HepG2 (cell line): ENCODE results near the gene TCFL5. TPM values are rescaled to one million over a fixed set of nuclear protein-coding genes. Genes with fewer than 3 reads are reported as not detected.

Experiments
- ATF7 ChIP-seq, 2 experiments: fragments of 450-650 bp in 1 of 2; sonication (generic) in 1 of 2; formaldehyde crosslinking in 1 of 2; IDR thresholded peaks; 2 replicates each; pipeline versions ENCODE4 v1.4.0 to v1.6.1; 2016 to 2020; ENCODE audit warnings: antibody characterized with exemption in 1 of 2, mild to moderate bottlenecking in 1 of 2, missing genetic modification reagents in 1 of 2
- CBX1 ChIP-seq: IDR thresholded peaks from one replicate; pipeline ENCODE4 v1.6.1; 2016; ENCODE audit warnings: antibody characterized with exemption, low read depth
- CTCF ChIP-seq: sonication (generic); formaldehyde crosslinking; IDR thresholded peaks from 2 replicates; pipeline ENCODE4 v1.5.0; 2020; ENCODE audit warnings: mild to moderate bottlenecking, missing genetic modification reagents, moderate library complexity
- ETS1 ChIP-seq: sonication (generic); formaldehyde crosslinking; IDR thresholded peaks from 2 replicates; pipeline ENCODE4 v1.4.0; 2020; ENCODE audit warnings: missing genetic modification reagents
- KDM4B ChIP-seq: sonication (generic); formaldehyde crosslinking; IDR thresholded peaks from 2 replicates; pipeline ENCODE4 v1.4.0; 2020; ENCODE audit warnings: missing genetic modification reagents
- KLF15 ChIP-seq: sonication (generic); formaldehyde crosslinking; IDR thresholded peaks from 2 replicates; pipeline ENCODE4 v1.8.1; 2023; ENCODE audit warnings: borderline replicate concordance, mild to moderate bottlenecking, inconsistent platforms, missing genetic modification reagents, mixed read lengths
- MAZ ChIP-seq, 2 experiments: sonication (generic) in 1 of 2; formaldehyde crosslinking in 1 of 2; IDR thresholded peaks; 2 replicates each; pipeline versions ENCODE4 v1.5.0 to v1.6.1; 2012 to 2020; ENCODE audit warnings: low read depth in 2 of 2, mild to moderate bottlenecking in 2 of 2, borderline replicate concordance in 1 of 2, improper control_type of control experiment in 1 of 2, low read length in 1 of 2, missing genetic modification reagents in 1 of 2, moderate library complexity in 1 of 2
- MED8 ChIP-seq: sonication (generic); formaldehyde crosslinking; IDR thresholded peaks from 2 replicates; pipeline ENCODE4 v1.8.1; 2023; ENCODE audit warnings: mild to moderate bottlenecking, missing genetic modification reagents; ENCODE audit not compliant: insufficient replicate concordance
- NFE2 ChIP-seq: sonication (generic); formaldehyde crosslinking; IDR thresholded peaks from 2 replicates; pipeline ENCODE4 v1.4.0; 2020; ENCODE audit warnings: missing genetic modification reagents
- NFIB ChIP-seq: sonication (generic); formaldehyde crosslinking; IDR thresholded peaks from 2 replicates; pipeline ENCODE4 v1.9.0; 2021; ENCODE audit warnings: missing genetic modification reagents, mild to moderate bottlenecking, borderline replicate concordance
- NFKBIZ ChIP-seq: IDR thresholded peaks from 2 replicates; pipeline ENCODE4 v1.6.1; 2018; ENCODE audit warnings: missing genetic modification reagents, missing compliant biosample characterization
- PCBP1 ChIP-seq: fragments of 200-400 bp; formaldehyde crosslinking; IDR thresholded peaks from 2 replicates; pipeline ENCODE4 v1.6.1; 2017; ENCODE audit warnings: mild to moderate bottlenecking, low read depth, low read length, borderline replicate concordance
- PRDM4 ChIP-seq: sonication (generic); formaldehyde crosslinking; IDR thresholded peaks from 2 replicates; pipeline ENCODE4 v1.9.0; 2021; ENCODE audit warnings: missing genetic modification reagents, borderline replicate concordance
- SOX6 ChIP-seq, 2 experiments: fragments of 450-650 bp in 1 of 2; sonication (generic) in 1 of 2; formaldehyde crosslinking in 1 of 2; IDR thresholded peaks; 2 replicates each; pipeline versions ENCODE4 v1.4.0 to v1.6.1; 2017 to 2020; ENCODE audit warnings: antibody characterized with exemption in 1 of 2, mild to moderate bottlenecking in 1 of 2, missing genetic modification reagents in 1 of 2
- USF2 ChIP-seq, 2 experiments: sonication (generic) in 1 of 2; formaldehyde crosslinking in 1 of 2; IDR thresholded peaks; 2 replicates each; pipeline versions ENCODE4 v1.5.1 to v1.6.1; 2011 to 2020; ENCODE audit warnings: borderline replicate concordance in 1 of 2, low read depth in 1 of 2, low read length in 1 of 2, mild to moderate bottlenecking in 1 of 2, missing genetic modification reagents in 1 of 2, moderate library complexity in 1 of 2
- ZBTB21 ChIP-seq: sonication (generic); formaldehyde crosslinking; IDR thresholded peaks from 2 replicates; pipeline ENCODE4 v1.4.0; 2020; ENCODE audit warnings: missing genetic modification reagents
- ZNF143 ChIP-seq: sonication (generic); formaldehyde crosslinking; IDR thresholded peaks from 2 replicates; pipeline ENCODE4 v1.4.0; 2020; ENCODE audit warnings: missing genetic modification reagents
- ZNF260 ChIP-seq: sonication (generic); formaldehyde crosslinking; IDR thresholded peaks from 2 replicates; pipeline ENCODE4 v1.4.0; 2020; ENCODE audit warnings: missing genetic modification reagents, low read depth, mild to moderate bottlenecking, borderline replicate concordance
- ZNF468 ChIP-seq: sonication (generic); formaldehyde crosslinking; IDR thresholded peaks from 2 replicates; pipeline ENCODE4 v1.8.0; 2022; ENCODE audit warnings: mild to moderate bottlenecking, moderate library complexity, missing genetic modification reagents
- ZNF564 ChIP-seq: sonication (generic); formaldehyde crosslinking; IDR thresholded peaks from 2 replicates; pipeline ENCODE4 v1.8.1; 2023; ENCODE audit warnings: mild to moderate bottlenecking, missing genetic modification reagents
- ZNF580 ChIP-seq: IDR thresholded peaks from 2 replicates; pipeline ENCODE4 v1.6.1; 2016; ENCODE audit warnings: low read depth, borderline replicate concordance
- polyA plus RNA-seq, 8 experiments: library from polyadenylated mRNA; depleted of rRNA in 3 of 8; stranded (reverse) in 7 of 8; unstranded in 1 of 8; fragments of >200 nt; fragmentation: Illumina TruSeq in 4 of 8; extraction: Trizol in 4 of 8; gene quantifications; 2 replicates each; pipeline versions ENCODE4 v1.2.1 to v1.2.3, GENCODE V29; 2011 to 2016; ENCODE audit warnings: low read depth in 4 of 8, missing spikeins in 1 of 8, mixed read lengths in 1 of 8; ENCODE audit not compliant: insufficient read depth in 1 of 8
- total RNA-seq, 5 experiments: library from RNA; depleted of rRNA; stranded (reverse); fragments of >200 nt; fragmentation: Illumina TruSeq; extraction: Trizol; gene quantifications; 2 replicates each; pipeline ENCODE4 v1.2.3, GENCODE V29; 2016; ENCODE audit warnings: low read depth in 1 of 5

The TCFL5 gene
- total and polyA plus RNA-seq, 2 of the 13 experiments (the other 11 are each of a cell fraction or from before 2014, with no cell fraction given), result 14.8 to 20.0 TPM

GRCh38 chr20:62860391-62860923 is 1.2 kb downstream of the TCFL5 start (continued):
- TF ChIP-seq NFE2 (CRISPR knock-in tag), result no peak
- TF ChIP-seq ATF7 (IDR thresholded peaks at IDR 0.05), result no peak
- TF ChIP-seq ATF7 (CRISPR knock-in tag; IDR thresholded peaks at IDR 0.05), result no peak
- no peak for TF ChIP-seq MAZ (IDR thresholded peaks at IDR 0.05; ENCODE audit: borderline replicate concordance, low read depth, low read length)
- no peak for TF ChIP-seq MAZ (CRISPR knock-in tag; IDR thresholded peaks at IDR 0.05; ENCODE audit: low read depth)
- TF ChIP-seq ZBTB21 (CRISPR knock-in tag), result no peak
- TF ChIP-seq KDM4B (CRISPR knock-in tag), result no peak
- no peak for TF ChIP-seq ZNF143 (CRISPR knock-in tag)
- no peak for TF ChIP-seq ZNF564 (CRISPR knock-in tag)
- TF ChIP-seq SOX6 (IDR thresholded peaks at IDR 0.05), result no peak
- no peak for TF ChIP-seq SOX6 (CRISPR knock-in tag; IDR thresholded peaks at IDR 0.05)
- TF ChIP-seq MED8 (CRISPR knock-in tag), result no peak
- no peak for TF ChIP-seq ZNF468 (CRISPR knock-in tag)
- TF ChIP-seq ZNF260, result no peak
- TF ChIP-seq ZNF580 (CRISPR knock-in tag), result no peak
- no peak for TF ChIP-seq PRDM4
- TF ChIP-seq USF2 (IDR thresholded peaks at IDR 0.05; ENCODE audit: low read depth, low read length), result no peak
- TF ChIP-seq USF2 (CRISPR knock-in tag; IDR thresholded peaks at IDR 0.05; ENCODE audit: borderline replicate concordance), result no peak
- TF ChIP-seq CBX1, result no peak
- TF ChIP-seq KLF15, result no peak
- TF ChIP-seq PCBP1, result no peak
- TF ChIP-seq NFKBIZ (CRISPR knock-in tag), result 0 out of 2 replicates have a peak, but pooled peaks have one; percentile 9
- peak; percentile 54 for TF ChIP-seq CTCF (CRISPR knock-in tag)
- no peak for TF ChIP-seq NFIB (CRISPR knock-in tag)
- no peak for TF ChIP-seq ETS1 (CRISPR knock-in tag)
